Stimulated activated naive CD4-positive, alpha-beta T cell treated with Interleukin-2 at 50 U/mL for 16 hours (primary cell): ENCODE results near the gene GATA2.

ENCODE experiments used
- DNase-seq: peaks from one replicate; lab custom pipeline; 2025; lab: John Stamatoyannopoulos, UW

Gene GATA2

DNA sequence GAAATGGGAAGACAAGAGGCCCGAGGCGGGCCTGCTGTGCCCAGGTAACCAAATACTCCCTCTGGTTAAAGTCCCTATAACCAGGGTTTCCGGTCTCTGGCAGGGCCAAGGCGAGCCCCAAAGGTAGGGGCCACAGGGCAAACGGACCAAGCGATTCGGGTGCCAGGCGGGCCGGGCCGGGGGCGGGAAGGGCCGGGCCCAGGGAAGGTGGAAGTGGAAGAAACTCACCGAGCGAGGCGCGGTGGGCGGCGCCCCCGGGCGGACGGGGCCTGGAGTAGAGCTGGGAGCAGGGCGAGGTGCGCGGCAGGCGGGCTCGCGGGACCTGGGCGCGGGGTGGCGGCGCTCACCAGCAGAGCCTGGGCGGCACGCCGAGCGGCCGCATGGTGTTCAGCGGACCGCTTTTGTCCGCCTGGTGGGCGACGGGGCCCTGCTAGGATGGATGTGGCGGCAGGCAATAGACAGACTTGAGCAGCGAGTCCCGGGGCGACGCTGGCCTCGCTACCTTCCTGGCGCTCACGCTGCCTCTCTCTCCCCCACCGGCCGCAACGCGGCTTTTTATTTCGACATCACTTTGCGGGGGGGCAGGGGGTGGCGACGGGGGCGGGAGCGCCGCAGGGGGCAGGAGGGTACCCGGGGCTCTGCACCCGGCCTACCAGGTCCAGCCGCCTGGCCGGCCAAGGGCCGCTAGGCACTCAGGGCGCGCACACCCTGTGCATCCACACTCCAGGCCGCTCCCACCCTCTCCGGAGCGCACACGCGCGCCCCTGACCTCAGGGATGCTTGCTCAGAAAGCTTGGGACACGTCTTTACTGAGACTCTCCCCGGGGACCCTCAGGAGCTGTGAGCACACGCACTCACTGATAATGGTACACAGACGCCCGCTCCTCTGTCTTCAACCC lies at the start of gene GATA2:
TSS of gene GATA2 (minus strand) at position 531 of the 899 bp plus-strand sequence. CDS start 6,170 bp downstream, outside the sequence.
- DNase-seq = no peak

DNA sequence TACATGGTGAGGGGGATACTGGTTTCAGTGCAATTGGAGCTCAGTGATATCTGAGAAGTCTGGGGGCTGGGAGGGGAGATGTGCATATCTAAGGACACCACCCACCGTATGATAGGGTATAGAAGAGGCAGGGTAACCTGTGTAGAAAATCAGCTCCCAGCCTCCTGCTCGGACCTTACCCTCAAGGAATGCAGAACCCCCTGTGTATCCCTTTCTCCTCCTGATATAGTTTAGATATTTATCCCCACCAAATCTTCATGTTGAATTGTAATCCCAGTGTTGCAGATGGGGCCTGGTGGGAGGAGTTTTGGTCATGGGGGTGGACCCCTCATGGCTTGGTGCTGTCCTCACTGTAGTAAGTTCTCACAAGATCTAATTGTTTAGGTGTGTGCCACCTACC lies 48.2 kb upstream of the GATA2 start:
- DNase-seq = no peak

DNA sequence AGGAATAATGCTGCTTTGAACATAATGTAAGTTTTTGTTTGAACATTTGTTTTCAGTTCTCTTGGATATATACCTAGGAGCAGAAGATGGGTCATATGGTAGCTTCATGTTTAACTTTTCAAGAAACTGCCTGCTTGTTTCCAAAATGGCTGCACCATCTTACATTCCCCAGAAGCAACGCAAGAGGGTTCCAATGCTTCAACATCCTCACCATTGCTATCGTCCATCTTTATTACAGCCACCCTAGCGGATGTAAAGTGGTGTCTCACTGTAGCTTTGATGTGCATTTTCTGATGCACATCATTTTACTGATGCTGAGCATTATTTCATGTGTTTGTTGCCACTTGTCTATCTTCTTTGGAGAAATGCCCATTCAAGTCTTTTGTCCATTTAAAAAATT lies 46.4 kb upstream of the GATA2 start:
- no peak for DNase-seq

DNA sequence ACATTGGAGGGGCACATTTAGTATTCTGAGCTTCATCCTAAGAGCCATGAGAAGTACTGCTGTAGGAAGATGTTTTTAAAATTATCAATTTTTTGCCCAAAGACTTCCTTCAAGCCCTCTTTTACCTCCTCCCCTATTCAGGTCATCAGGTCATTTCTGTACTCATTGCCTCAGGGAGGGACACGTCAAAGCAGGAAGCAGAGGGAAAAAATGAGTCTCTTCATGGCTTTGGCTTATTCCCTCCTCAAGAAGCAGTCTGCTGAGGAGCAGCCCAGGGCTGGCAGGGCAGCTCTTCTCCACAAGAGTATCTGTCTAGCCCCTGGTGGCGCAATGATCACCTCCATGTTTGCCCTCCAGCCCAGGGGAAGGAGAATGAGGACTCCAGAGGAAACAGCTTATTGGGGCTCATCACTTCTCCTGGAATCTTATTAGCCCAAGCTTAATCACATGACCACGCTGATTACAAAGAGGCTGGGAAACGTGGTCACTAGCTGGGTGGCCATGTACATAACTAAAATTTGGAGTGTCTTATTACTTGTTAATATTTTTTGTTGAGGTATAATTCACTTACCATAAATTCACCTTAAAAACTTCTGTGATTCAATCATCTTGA lies 44.2 kb upstream of the GATA2 start:
- DNase-seq = no peak

DNA sequence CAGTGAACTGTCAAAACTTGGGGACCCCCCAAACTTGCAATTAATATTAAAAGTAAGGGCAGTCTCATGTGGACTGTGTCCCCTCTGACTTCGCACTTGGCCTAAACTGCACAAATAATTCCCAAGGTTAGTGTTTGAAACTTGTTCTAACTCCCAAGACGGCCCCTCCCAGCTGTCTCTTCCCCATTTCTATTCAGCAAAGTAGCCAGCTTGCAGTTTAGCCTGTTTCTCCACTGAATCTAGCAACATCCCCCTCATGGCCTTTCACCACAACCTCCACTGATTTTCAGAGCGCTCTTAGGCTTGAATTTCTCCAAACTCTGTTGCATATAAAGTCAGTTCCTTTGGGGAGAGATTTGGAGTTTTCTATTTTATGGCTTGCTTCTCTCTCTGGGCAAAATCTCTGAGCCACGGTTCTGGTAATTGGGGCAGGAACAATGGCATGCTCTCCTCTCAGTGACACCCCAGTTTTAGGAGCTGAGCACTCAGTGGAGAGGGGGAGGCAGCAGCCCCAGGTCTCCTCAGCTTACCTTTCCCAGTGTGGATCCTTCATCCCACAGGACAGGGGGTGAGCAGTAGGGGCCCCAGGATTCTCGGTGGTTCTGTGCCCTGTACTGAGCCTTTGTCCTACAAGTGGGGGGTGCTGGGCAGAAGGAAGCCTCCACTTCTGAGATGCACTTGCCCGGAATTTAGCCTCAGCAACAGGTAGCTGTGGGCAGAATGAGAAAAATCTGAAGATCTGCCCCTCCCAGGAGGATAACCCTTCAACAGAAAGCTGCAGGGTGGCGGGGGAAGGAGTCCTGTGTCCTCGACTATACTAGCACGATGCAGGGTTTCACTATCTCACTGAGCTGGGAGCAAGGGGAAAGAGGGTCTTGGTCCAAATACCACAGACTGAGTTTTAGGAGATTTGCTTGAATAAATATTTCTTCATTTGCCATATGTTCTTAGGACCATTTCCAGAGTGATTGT lies 39.3 kb upstream of the GATA2 start:
- no peak for DNase-seq

- no peak for DNase-seq
These were observed 31.6 kb upstream of the GATA2 start for GRCh38 chr3:128524374-128525299.

- DNase-seq = no peak
These were observed 30.6 kb upstream of the GATA2 start for GRCh38 chr3:128523591-128523990.

- no peak for DNase-seq
These were observed 28.7 kb upstream of the GATA2 start for GRCh38 chr3:128521715-128522114.

GRCh38 chr3:128518587-128519490 lies 25.8 kb upstream of the GATA2 start:
- no peak for DNase-seq

DNA sequence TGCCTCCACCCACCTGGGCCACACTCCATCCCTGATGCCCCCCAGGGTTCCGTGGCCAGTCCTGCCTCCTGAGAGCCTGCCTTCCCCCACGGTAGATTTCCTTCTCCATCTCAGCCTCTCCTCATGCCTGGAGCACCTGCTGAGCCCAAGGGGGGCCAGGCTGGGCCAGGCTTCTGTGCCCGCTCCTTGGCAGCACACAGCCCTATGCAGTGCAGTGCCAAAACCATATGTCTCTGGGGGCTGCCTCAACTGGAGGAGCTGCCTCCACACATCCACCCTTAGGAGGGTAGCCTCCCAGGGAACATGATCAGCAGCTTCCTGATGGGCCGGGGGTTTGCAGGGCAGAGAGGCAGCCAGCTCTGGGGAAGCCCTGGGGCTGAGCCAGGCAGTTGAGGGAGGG lies 24.6 kb upstream of the GATA2 start:
- DNase-seq = no peak

- DNase-seq = no peak
These were observed 23.0 kb upstream of the GATA2 start for GRCh38 chr3:128515967-128516366.

GRCh38 chr3:128508852-128509251 lies 15.9 kb upstream of the GATA2 start:
- DNase-seq = no peak

GRCh38 chr3:128506754-128507153 lies 13.8 kb upstream of the GATA2 start:
- DNase-seq = no peak

GRCh38 chr3:128505771-128506170 lies 12.8 kb upstream of the GATA2 start:
- no peak for DNase-seq

DNA sequence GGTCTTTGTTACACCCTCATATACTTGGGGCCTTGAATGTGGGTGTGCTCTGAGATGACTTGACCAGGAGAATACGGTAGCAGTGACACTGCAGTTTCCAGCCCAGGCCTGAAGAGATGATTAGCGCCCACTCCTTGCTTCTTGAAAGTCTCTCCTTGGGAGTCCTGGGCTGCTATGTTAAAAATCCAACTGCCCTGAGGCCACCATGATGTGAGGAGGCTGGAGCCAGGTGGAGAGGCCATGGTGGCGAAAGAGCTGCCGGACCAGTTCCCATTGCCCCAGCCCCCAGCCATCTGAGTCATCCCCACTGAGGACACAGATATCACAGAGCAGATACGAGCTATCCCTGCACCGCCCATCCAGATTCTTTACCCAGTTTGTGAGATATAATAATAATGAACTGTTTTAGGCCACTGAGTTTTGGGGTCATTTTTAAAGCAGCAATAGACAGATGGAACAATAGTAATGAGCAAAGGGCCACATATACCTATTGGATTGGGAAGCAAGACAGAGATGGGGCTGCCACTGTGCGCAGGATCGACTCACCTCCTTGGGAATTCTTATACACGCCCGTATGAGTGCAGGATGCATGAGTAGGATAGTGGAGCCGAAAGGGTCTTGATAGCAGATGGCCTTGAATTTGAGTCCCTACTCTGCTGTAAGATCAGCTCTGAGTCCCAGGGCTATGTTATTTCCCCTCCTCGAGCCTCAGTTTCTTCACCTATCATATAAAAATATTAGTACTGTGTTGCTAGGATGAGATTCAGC lies 12.1 kb upstream of the GATA2 start:
- no peak for DNase-seq

DNA sequence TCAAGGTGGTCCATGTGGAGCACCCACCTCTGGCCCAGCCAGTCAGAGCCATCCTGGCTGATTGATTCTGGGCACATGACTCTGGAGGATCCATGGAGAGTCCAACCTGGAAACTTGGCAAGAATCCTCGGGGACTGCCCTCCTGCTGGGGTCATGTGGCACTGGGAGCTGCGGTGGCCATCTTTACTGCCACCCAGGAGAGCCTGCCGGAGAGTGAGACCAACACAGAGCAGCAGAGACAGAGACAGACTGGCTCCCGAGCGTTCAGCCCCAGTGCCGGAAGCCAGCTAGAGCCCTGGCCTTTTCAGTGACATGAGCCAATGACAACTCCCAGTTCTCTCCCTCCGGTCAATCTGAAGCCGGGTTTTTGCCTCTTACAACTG lies 11.5 kb upstream of the GATA2 start:
- no peak for DNase-seq

- DNase-seq = no peak
These were observed 10.9 kb upstream of the GATA2 start for GRCh38 chr3:128503751-128504532.

DNA sequence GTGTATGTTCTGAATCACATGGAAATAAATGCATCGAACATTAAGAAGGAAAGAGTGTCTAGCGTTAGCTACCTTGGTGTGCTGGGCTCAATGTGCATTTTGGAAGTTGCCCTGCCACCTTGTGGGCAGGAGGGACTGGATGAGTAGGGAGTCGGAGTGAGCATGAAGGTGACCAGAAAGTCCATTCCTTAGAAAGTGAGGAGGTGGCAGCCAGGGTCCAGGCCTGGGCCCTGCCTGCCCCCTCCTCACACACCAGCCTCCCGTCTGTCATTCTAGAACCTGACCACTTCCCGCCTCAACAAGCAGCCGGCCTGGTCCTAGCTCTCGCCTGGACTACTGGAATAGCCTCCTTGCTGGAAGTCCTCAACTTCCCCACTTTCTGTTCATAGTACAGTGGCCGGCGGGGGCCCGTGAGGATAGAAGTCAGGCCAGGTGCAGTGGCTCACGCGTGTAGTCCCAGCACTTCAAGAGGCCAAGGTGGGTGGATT lies 10.2 kb upstream of the GATA2 start:
- no peak for DNase-seq
